CD4-positive, CD25-positive, alpha-beta regulatory T cell (primary cell): ENCODE results near the gene CCDC81. TPM values are rescaled to one million over a fixed set of nuclear protein-coding genes. Genes with fewer than 3 reads are reported as not detected.

Experiments used
- ATAC-seq, 2 donors: fragments of 150-1000 bp; cut with Tn5 transposase; one replicate each; pipeline ENCODE4 v1.10.0; 2021; ENCODE audit warnings: low read depth in 2 of 2, moderate number of reproducible peaks in 2 of 2, moderate library complexity in 1 of 2
- DNase-seq, 3 donors: peaks; one replicate each; pipeline versions ENCODE4 v3.0.0 to v3.0.0-alpha.2; 2012 to 2022; ENCODE audit warnings: mixed read lengths in 1 of 3
- H3K27ac ChIP-seq: one replicate; pipeline ENCODE4 v1.7.0; 2013; ENCODE audit warnings: mild to moderate bottlenecking, low read length; ENCODE audit not compliant: insufficient read depth, poor library complexity, severe bottlenecking
- H3K27me3 ChIP-seq: one replicate; pipeline ENCODE4 v1.7.0; 2013; ENCODE audit warnings: low read length; ENCODE audit not compliant: control insufficient read depth, insufficient read depth
- H3K36me3 ChIP-seq: one replicate; pipeline ENCODE4 v1.7.0; 2013; ENCODE audit warnings: mild to moderate bottlenecking, low read length, moderate library complexity; ENCODE audit not compliant: control insufficient read depth, insufficient read depth
- H3K4me1 ChIP-seq: 2 replicates; pipeline ENCODE4 v1.7.0; 2013; ENCODE audit warnings: mild to moderate bottlenecking, low read length; ENCODE audit not compliant: insufficient read depth, control insufficient read depth, poor library complexity, severe bottlenecking
- H3K4me3 ChIP-seq: one replicate; pipeline ENCODE4 v1.7.0; 2013; ENCODE audit warnings: low read depth, mild to moderate bottlenecking, low read length, moderate library complexity
- H3K9me3 ChIP-seq, 2 experiments: 1 replicate in 1 of 2; 2 replicates in 1 of 2; pipeline ENCODE4 v1.7.0; 2013; ENCODE audit warnings: low read length in 2 of 2, mild to moderate bottlenecking in 1 of 2, moderate library complexity in 1 of 2; ENCODE audit not compliant: control insufficient read depth in 2 of 2
- H3K27ac Mint-ChIP-seq, 3 donors: one replicate each; pipeline ENCODE4 v1.8.0; 2020 to 2022; ENCODE audit warnings: mild to moderate bottlenecking in 3 of 3, mixed read lengths in 3 of 3, moderate library complexity in 2 of 3
- H3K27me3 Mint-ChIP-seq: one replicate; pipeline ENCODE4 v1.8.0; 2022; ENCODE audit warnings: mild to moderate bottlenecking, mixed read lengths
- H3K36me3 Mint-ChIP-seq: one replicate; pipeline ENCODE4 v1.8.0; 2020; ENCODE audit warnings: mixed read lengths
- H3K4me1 Mint-ChIP-seq, 4 donors: one replicate each; pipeline ENCODE4 v1.8.0; 2020 to 2022; ENCODE audit warnings: mixed read lengths in 4 of 4, mild to moderate bottlenecking in 1 of 4
- H3K4me3 Mint-ChIP-seq, 4 donors: one replicate each; pipeline ENCODE4 v1.8.0; 2020 to 2022; ENCODE audit warnings: mild to moderate bottlenecking in 4 of 4, mixed read lengths in 4 of 4, moderate library complexity in 3 of 4
- H3K9me3 Mint-ChIP-seq, 7 donors: one replicate each; pipeline ENCODE4 v1.8.0; 2020 to 2022; ENCODE audit warnings: mixed read lengths in 7 of 7, mild to moderate bottlenecking in 3 of 7, moderate library complexity in 2 of 7
- polyA plus RNA-seq, 4 donors: library from polyadenylated mRNA; unstranded; fragments of 300-500 nt; fragmentation: Illumina TruSeq; gene quantifications; one replicate each; pipeline ENCODE4 v1.2.3, GENCODE V29; 2021
- total RNA-seq: library from RNA; stranded (reverse); gene quantifications from one replicate; pipeline ENCODE4 v1.2.3, GENCODE V29; 2022

CCDC81 gene
- total and polyA plus RNA-seq, 5 donors from 2014 or later, result 0.96 TPM; not detected in 4

DNA sequence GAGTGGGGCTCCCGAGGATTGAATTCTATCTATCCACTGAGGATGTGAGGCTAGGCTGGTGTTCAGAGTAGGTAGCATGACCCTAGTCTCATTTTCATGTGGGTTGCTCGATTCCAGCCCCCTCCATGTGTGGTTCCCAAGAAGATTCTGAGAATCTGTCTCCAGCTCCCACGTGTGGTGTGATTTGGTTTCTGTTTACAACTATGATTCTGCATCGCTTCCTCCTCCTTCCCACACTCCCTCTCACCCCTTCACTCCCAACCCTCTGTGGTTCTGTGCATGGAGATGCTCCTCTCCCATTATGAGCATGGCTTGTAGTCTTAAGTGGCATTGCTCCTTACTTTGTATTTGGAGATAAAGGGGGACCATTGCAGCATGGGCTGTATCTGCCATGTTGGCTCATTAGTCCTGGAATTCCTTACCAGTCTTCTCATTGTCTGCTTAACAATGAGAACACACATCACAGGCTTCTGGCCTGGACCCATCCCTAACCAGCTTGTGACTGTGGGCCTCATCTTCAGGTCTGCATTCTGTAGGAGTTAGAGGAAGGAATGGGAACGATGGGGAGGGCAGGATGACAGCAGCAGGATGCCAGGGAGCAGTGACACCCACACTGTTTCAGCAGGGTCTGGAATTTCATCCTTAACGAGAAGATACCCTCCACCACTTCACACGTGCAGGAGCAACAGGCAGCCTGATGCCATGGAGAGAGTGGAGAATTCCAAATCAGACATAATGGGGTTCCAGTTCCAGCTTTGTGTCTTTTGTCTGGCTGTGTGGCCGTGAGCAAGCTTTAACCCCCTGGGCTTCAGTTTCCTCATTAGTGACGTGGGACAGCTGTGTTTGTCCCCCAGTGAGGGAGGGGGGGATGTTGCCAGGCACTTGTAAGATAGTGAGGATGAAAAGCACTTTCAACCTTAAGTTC, 86.0 kb downstream of the CCDC81 start:
- Mint-ChIP-seq H3K4me3 (no peak overlapping the region), H3K4me1 (peaks cover 0 to 7% (median 5%) of the 10 kb centered on the region in 4 donors), H3K27me3 (peaks cover 4% of the 10 kb centered on the region), H3K9me3 (no peaks in the 10 kb centered on the region), H3K27ac (no peak overlapping the region), H3K36me3 (no peaks in the 10 kb centered on the region)
- no peaks in the 10 kb centered on the region for H3K9me3 ChIP-seq
- ATAC-seq (no peak), DNase-seq (no peak)
- H3K27me3 ChIP-seq, result no peaks in the 10 kb centered on the region
- no peak overlapping the region for H3K27ac ChIP-seq
- no peak overlapping the region for H3K4me3 ChIP-seq
- H3K36me3 ChIP-seq, result no peaks in the 10 kb centered on the region
- no peaks in the 10 kb centered on the region for H3K4me1 ChIP-seq

DNA sequence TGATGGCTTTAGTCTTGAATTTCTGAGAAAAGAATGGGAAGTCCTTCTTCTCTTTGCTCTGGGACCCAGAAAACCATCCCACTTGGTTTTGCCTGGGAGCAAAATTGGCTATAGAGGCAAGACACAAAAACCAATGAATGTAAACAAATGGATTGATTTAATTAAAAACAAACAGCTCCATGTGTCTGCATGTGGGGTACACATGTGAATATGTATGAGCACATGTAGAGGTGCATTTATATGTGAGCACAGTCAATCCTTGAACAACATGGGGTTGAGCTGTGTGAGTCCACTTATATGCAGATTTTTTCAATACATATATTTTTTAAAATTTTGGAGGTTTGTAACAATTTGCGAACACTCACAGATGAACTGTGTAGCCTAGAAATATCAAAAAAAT, 87.2 kb downstream of the CCDC81 start:
- no peaks in the 10 kb centered on the region for H3K4me1 ChIP-seq
- ATAC-seq, result no peak
- H3K27ac Mint-ChIP-seq, result no peak overlapping the region
- H3K4me1 Mint-ChIP-seq, result no peaks in the 10 kb centered on the region
- no peak for DNase-seq
- no peaks in the 10 kb centered on the region for H3K36me3 ChIP-seq
- H3K4me3 Mint-ChIP-seq, result no peak overlapping the region
- no peaks in the 10 kb centered on the region for H3K9me3 ChIP-seq
- no peaks in the 10 kb centered on the region for H3K36me3 Mint-ChIP-seq
- no peaks in the 10 kb centered on the region for H3K9me3 Mint-ChIP-seq
- no peak overlapping the region for H3K4me3 ChIP-seq
- H3K27me3 ChIP-seq, result no peaks in the 10 kb centered on the region
- no peak overlapping the region for H3K27ac ChIP-seq
- peaks cover 8% of the 10 kb centered on the region for H3K27me3 Mint-ChIP-seq

DNA sequence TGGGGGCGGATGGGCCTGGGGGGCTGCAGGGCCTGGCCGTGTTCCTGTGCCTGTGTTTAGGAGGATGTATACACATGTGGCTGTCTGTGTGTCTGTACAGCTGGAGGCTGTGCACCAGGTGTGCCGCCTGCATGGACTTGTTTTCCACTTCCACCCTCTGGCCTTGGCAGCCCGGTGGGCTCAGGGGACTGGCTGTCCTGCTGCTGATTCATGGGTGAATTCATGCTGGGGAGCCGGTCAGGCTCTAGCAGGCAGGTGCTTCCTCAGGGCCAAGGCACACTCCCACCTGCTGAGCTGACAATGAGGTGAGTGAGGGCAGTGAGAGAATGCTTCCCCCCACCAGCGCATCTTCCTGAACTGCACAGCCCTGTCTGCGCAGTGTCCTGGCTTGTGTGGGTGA, 88.4 kb downstream of the CCDC81 start:
- Histone ChIP-seq H3K27me3 (no peaks in the 10 kb centered on the region), H3K4me3 (no peak overlapping the region), H3K9me3 (no peaks in the 10 kb centered on the region), H3K27ac (no peak overlapping the region), H3K36me3 (no peaks in the 10 kb centered on the region), H3K4me1 (no peaks in the 10 kb centered on the region)
- H3K9me3 Mint-ChIP-seq, result peaks cover 0 to 2% (median 0%) of the 10 kb centered on the region in 7 donors
- H3K4me3 Mint-ChIP-seq, result no peak overlapping the region
- peaks cover 8% of the 10 kb centered on the region for H3K27me3 Mint-ChIP-seq
- no peak for DNase-seq
- no peaks in the 10 kb centered on the region for H3K36me3 Mint-ChIP-seq
- ATAC-seq, result no peak
- no peak overlapping the region for H3K27ac Mint-ChIP-seq
- no peaks in the 10 kb centered on the region for H3K4me1 Mint-ChIP-seq

DNA sequence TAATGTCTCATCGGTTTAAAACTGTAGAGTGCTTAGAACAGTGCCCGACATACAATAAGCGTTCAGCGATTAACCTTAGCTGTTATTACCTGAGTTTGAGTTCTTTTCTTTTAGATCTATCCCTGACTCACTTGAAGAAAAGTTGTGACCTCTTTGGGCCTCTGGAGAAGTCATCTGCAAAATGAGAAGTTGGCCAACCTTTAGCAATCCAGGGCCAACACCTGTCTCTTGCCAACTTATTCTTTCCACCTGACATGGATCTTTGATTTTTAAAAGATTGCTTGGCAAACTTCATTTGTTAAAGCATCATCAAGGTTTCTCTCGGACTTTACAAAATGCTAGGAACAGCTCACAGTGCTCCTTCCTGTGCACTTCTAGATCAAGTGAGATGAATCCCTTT, 89.3 kb downstream of the CCDC81 start:
- Mint-ChIP-seq H3K9me3 (peaks cover 0 to 2% (median 0%) of the 10 kb centered on the region in 7 donors), H3K27me3 (peaks cover 8% of the 10 kb centered on the region), H3K27ac (no peak overlapping the region), H3K4me3 (no peak overlapping the region), H3K4me1 (no peaks in the 10 kb centered on the region), H3K36me3 (no peaks in the 10 kb centered on the region)
- ATAC-seq, result no peak
- Histone ChIP-seq H3K9me3 (no peaks in the 10 kb centered on the region), H3K4me1 (no peaks in the 10 kb centered on the region), H3K27me3 (no peaks in the 10 kb centered on the region), H3K36me3 (no peaks in the 10 kb centered on the region), H3K27ac (no peak overlapping the region), H3K4me3 (no peak overlapping the region)
- DNase-seq, result no peak

DNA sequence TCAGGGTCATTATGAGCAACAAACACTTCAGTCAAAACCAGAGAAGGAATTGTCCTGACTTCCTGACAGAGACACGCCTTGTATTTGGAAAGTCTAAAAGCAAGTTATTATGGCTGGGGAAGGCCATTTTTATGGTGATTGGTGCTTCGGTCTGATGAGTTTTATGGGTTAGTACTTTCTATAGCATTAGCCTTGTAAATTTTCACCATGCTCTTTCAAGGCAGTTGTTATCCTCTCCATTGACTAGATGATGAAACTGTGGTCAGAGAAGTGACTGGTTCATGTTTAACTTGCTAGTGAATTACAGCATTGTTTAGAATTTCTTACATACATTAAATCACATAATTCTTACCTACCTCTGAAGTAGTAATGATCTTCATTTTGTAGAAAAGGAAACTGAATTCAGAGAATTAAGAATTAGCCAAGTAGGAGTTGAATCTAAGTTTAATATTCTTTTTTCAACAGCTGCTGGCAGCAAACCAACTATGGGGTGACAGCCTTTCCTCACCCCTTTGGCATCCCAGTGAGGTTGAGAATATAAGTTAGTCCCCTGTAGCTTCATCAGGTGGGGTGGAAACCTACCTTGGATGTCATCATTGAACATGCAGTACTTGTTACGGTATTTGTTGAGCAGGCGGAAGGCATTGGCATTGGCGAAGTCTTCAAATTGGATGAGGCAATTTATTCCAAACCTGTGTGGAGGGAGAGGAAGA, 90.0 kb downstream of the CCDC81 start:
- H3K4me3 Mint-ChIP-seq, result no peak overlapping the region
- DNase-seq (no peak), ATAC-seq (no peak)

DNA sequence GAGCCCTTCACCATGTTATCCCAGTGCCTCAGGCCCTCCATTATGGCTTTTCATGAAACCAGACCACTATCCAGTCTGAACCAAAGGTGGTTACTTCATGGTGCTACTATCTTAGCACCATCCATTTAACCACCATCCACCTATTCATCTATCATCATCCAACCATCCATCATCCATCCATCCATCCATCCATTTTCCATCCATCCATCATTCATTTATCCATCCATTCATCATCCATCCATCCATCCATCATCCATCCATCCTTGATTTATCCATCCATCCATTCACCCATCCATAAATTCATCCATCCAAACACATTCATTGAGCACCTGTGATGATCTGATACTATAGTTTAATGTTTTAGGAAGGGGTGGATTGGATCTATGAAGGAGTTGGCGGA, 93.5 kb downstream of the CCDC81 start:
- peaks cover 0 to 2% (median 0%) of the 10 kb centered on the region in 7 donors for H3K9me3 Mint-ChIP-seq

More for the DNA sequence above, 90.0 kb downstream of the CCDC81 start:
- Mint-ChIP-seq H3K36me3 (no peaks in the 10 kb centered on the region), H3K4me1 (no peaks in the 10 kb centered on the region), H3K9me3 (peaks cover 0 to 2% (median 0%) of the 10 kb centered on the region in 7 donors), H3K27ac (no peak overlapping the region), H3K27me3 (peaks cover 8% of the 10 kb centered on the region)
- Histone ChIP-seq H3K9me3 (no peaks in the 10 kb centered on the region), H3K4me1 (no peaks in the 10 kb centered on the region), H3K27ac (no peak overlapping the region), H3K27me3 (no peaks in the 10 kb centered on the region), H3K4me3 (no peak overlapping the region), H3K36me3 (no peaks in the 10 kb centered on the region)

DNA sequence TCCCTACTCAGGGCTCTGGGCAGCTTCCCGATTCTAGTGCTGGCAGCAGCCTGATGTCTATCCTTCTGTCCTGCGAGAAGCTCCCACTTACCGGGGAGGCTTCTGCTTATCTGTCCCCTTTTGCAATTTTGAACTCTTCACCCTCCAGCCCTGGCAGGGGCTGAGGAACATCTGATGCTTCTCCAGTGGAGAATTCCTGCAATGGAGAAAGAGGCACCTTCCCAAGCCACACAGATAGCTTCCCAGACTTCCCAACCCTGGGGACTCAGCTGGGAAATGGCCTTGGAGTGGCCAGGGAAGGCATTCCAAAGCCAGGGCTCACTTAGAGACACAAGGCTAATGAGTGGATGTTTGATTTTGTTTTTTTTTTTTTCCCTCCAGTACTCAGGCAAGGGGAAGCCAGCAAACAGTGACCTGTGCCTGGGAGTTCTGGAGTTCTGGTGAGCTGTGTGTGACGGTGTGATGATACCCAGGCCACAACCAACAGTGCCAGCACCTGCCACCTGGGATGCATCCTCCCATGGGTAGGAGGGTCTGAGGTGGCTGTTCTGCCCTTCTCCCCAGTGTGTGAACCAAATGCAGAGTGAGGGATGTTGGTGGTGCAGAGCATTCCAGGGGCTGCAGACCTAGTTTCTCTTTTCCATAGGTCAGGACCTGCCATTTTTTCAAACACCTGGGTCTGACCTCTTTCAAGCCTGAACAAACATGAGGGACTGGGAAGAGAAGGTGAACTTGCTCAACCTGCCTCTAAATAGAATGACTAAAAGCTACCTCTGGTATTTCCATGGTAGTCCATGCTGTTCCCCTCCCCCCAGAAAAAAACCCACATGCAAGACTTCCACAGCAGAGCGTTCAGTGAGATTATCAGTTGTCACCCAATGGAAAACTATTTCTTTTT, 95.1 kb downstream of the CCDC81 start:
- Histone ChIP-seq H3K4me3 (no peak overlapping the region), H3K9me3 (no peaks in the 10 kb centered on the region), H3K4me1 (no peaks in the 10 kb centered on the region), H3K36me3 (no peaks in the 10 kb centered on the region), H3K27ac (no peak overlapping the region), H3K27me3 (no peaks in the 10 kb centered on the region)
- ATAC-seq, result no peak
- Mint-ChIP-seq H3K9me3 (peaks cover 0 to 2% (median 0%) of the 10 kb centered on the region in 7 donors), H3K27me3 (peaks cover 4% of the 10 kb centered on the region), H3K36me3 (peaks cover 3% of the 10 kb centered on the region), H3K4me1 (no peaks in the 10 kb centered on the region), H3K27ac (no peak overlapping the region), H3K4me3 (no peak overlapping the region)
- no peak for DNase-seq

More for the DNA sequence above, 93.5 kb downstream of the CCDC81 start:
- Mint-ChIP-seq H3K4me3 (no peak overlapping the region), H3K27ac (peak overlapping the region in 1 of 3 donors; percentile 4), H3K27me3 (peaks cover 8% of the 10 kb centered on the region), H3K36me3 (peaks cover 3% of the 10 kb centered on the region), H3K4me1 (no peaks in the 10 kb centered on the region)
- H3K27me3 ChIP-seq, result no peaks in the 10 kb centered on the region
- no peaks in the 10 kb centered on the region for H3K9me3 ChIP-seq
- H3K4me1 ChIP-seq, result no peaks in the 10 kb centered on the region
- no peak for ATAC-seq
- H3K36me3 ChIP-seq, result no peaks in the 10 kb centered on the region
- H3K4me3 ChIP-seq, result no peak overlapping the region
- H3K27ac ChIP-seq, result no peak overlapping the region
- no peak for DNase-seq
